GM19372 (cell line): Measurements from ENCODE around the gene APP.
A peak's percentile ranks its signal among the peaks of the same experiment; 100 is the strongest.
"Not testable (repeated sequence)": the region's sequence is repeated elsewhere in the genome, so short reads cannot be mapped to it uniquely, and the experiment has no call there.

ENCODE experiments used
- ATAC-seq: cut with Tn5 transposase; IDR thresholded peaks from one replicate; pipeline ENCODE4 v1.9.1; 2021; ENCODE audit warnings: mild to moderate bottlenecking, low read depth, moderate library complexity; ENCODE audit not compliant: unreplicated experiment

Gene APP

DNA sequence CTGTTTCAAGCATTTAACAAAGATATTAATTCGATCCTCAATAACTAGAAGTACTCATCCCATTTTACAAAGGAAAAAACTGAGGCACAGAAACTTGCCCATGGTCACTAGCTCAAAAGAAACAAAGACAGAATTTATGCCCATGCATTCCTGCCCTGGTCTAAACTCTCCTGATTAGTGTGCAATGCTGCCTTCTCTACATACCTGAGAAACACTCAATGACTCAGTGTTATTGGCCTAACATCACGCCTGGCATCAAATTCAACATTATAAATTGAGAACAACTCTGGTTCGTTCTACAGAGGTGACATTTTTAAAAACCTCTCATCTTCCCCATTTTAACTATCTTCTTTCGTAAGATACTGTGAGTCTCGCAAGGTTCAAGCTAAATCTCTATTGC lies 5.2 kb downstream of the APP start:
- ATAC-seq = no peak

- no peak for ATAC-seq
Observed at GRCh38 chr21:26164311-26164710, 6.3 kb downstream of the APP start.

DNA sequence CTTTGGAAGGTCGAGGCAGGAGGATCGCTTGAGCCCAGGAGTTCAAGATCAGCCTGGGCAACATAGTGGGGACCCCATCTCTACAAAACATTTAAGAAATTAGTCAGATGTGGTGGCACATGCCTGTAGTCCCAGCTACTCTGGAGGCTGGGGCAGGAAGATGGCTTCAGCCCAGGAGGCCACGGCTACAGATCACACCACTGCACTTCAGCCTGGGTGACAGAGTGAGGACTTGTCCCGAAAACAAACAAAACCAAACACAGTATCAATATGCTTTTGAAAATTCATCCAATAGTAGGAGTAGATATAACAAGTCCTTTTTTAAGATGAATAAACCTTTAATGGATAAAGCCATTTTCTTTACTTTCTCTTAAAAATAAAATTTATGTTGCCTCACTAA lies 8.5 kb downstream of the APP start:
- no peak for ATAC-seq

DNA sequence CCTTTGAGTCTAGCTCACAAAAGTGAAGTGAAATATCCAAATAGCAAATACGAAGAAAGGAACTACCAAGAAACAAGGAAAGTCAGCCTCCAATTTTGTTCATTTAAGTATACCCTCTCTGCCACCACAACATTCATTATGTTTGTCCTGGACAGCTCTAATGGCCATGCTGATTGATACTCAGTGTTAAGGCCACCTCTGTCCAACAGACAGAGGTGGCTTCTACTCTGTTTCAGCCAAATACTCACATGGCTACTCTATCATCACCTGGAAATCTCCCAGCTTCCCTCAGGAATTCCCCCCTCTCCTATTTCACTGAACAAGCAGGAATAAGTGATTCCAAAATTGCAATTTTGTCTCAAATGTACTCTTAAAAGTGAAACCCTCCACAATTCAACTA lies 10.7 kb downstream of the APP start:
- ATAC-seq = no peak

- ATAC-seq = no peak
Observed at GRCh38 chr21:26157801-26158200, 12.8 kb downstream of the APP start.

- no peak for ATAC-seq
Observed at GRCh38 chr21:26154753-26155152, 15.8 kb downstream of the APP start.

GRCh38 chr21:26153758-26154157 lies 16.8 kb downstream of the APP start:
- ATAC-seq = no peak

DNA sequence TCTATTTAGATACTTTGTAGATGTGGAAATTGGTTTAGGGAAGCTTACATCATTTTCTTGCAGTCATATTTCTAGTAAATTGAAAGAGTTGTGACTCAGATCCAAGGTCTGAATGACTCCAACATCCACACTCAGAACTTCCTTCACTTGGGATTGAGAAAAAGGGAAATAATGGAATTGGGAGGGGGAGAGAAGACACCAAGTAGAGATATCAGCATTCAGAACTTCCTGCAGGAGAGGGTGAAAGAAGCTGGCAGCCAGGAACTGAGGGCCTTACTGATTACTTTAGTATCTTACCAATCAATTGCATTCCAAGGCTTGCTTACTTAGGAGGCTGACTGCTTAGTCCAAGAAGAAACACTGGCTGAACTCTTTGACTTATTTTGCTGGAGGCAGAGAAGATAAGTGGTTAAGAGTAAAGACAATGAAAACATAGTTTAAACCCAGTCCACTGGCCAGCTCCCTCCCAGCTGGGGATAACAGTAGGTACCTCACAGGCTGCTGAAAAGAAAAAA lies 21.7 kb downstream of the APP start:
- no peak for ATAC-seq

DNA sequence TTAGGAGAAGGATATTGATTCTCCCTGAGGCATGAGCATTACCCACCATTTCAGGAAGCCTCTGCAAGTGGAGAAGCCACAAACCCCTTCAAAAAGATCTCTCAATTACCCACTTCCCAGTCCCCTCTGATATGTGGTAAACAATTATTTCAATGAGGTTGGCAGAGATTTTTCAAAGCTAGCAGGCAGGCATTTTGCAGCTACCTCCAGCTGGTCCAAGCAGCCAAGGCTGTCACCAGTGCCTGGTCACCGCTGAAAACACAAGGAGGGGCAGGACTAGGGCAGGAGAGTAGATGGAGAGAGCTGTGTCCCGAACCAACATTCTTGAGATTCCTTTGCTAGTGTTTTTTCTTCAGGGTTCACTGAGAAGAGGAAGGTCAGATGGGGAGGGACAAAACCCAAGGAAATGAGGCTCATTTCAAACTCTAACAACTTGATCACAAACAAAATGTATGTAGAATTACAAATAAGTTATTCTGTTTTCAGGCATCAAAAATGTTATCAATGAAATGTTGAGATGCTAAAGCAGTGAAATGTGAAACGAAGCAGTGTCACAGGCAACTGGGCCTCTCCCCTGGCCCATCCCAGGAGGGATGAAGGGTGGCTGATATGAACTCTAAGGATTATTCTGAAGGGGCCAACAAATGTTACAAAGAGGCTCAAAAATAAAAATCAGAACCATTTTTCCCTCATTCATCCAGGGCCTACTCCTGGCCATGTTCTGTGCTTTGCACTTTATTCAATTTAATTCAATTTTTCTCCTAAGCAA lies 22.3 kb downstream of the APP start:
- ATAC-seq = no peak

GRCh38 chr21:26147535-26147934 lies 23.0 kb downstream of the APP start:
- ATAC-seq = no peak

GRCh38 chr21:26146681-26147080 lies 23.9 kb downstream of the APP start:
- no peak for ATAC-seq

- no peak for ATAC-seq
Observed at GRCh38 chr21:26144031-26144430, 26.5 kb downstream of the APP start.

- no peak for ATAC-seq
Observed at GRCh38 chr21:26142363-26142762, 28.2 kb downstream of the APP start.

DNA sequence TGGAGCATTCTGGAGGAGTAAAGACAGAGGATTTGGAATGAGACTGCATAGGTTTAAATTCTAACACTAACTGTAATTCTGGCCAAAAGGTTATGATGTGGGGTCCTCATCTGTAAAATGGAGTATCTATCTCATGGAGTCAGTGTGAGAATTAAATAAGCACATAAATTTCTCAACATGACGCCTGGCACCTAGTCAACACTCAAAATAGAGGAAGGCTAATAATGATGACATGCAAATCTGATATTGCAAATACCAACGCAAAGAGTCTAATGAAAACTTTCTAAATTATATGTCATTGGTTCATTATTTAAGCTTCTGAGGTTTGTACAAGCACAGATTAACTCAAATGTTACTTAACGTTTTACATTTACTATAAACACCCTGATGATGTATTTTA lies 29.6 kb downstream of the APP start:
- ATAC-seq = no peak

DNA sequence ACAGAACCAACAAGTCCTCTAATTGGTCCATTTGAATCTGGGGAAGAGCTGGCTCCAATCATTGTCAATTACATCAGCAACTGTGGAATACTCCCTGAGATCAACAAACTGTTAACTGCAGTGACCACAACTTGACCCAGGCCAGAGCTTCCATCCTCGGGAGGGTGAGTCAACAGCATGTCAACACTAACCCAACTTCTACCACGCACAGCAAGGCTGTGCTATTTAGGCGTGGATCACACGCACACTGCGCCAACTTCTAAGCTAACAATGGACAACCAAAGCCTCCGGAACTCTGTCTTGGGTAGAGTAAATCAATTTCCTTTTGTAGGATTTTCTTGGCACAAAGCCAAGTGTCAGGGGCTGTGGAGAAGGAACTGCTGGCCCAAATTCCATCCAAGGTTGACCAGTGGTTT lies 30.4 kb downstream of the APP start:
- ATAC-seq = no peak

- ATAC-seq = no peak
Observed at GRCh38 chr21:26138615-26139257, 31.8 kb downstream of the APP start.

- no peak for ATAC-seq
Observed at GRCh38 chr21:26137379-26138060, 33.0 kb downstream of the APP start.

- peak; percentile 99 for ATAC-seq
Observed at GRCh38 chr21:26136671-26137070, 33.9 kb downstream of the APP start.

DNA sequence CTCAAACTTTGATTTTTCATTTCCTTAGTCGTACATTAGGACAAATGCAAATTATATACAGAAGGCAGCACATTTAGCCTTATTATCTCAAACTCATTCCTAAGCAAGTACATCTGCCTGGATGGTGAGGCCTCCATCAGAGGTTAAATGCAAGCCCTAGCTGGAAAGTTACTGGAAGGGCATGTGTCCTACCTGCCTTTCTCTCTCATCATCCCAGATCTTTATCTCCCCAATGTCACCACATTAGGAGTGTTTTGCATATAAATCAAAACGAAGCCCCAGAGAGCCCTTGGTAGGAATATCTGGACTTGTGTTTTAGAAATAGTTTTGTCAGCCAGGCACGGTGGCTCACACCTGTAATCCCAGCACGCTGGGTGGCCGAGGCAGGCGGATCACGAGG lies 35.0 kb downstream of the APP start:
- ATAC-seq = no peak

DNA sequence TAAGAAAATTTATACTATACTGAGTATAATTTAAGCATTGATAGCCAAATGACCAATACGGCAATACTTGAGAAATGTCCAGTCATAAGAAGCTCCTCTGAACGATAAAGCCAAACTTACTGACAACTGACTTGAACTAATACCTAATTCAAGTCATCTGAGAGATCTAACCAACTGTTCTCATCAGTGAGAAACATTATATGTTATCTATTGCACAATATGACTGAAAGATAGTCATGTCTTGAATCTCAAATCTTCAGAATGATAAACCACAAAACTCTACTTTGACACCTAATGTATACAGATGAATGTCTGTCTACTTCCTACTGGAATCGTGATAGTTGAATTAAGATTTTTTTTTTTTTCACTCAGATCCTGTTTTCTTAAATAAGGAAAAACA lies 39.0 kb downstream of the APP start:
- no peak for ATAC-seq

- ATAC-seq = not testable (repeated sequence)
Observed at GRCh38 chr21:26131053-26131452, 39.5 kb downstream of the APP start.
